Prostate gland (tissue), 2 donors: Measurements from ENCODE around the gene PRKD2.

ENCODE experiments used
- CTCF ChIP-seq, 4 experiments: fragments of 200-600 bp in 2 of 4; fragments of 450-650 bp in 2 of 4; sonication (generic) in 2 of 4; IDR thresholded peaks; 1 replicate in 3 of 4; 2 replicates in 1 of 4; pipeline ENCODE4 v1.5.1; 2016 to 2019; ENCODE audit warnings: antibody characterized with exemption in 4 of 4, mild to moderate bottlenecking in 2 of 4, moderate library complexity in 2 of 4
- POLR2A ChIP-seq: fragments of 450-650 bp; IDR thresholded peaks from one replicate; pipeline ENCODE4 v1.6.1; 2016; ENCODE audit warnings: antibody characterized with exemption, mild to moderate bottlenecking

GRCh38 chr19:46640656-46641055, 76.3 kb downstream of the PRKD2 start:
- TF ChIP-seq CTCF (IDR thresholded peaks at IDR 0.05) (no peak), POLR2A (no peak)
